Gastrocnemius medialis (tissue), 4 donors: Measurements from ENCODE around the gene C1orf141. TPM values are rescaled to one million over a fixed set of nuclear protein-coding genes. Genes with fewer than 3 reads are reported as not detected.

ENCODE experiments used
- ATAC-seq, 2 donors: fragments of 150-250 bp; one replicate each; pipeline ENCODE4 v1.9.1; 2016
- DNase-seq, 2 donors: peaks; one replicate each; pipeline ENCODE4 v3.0.0-alpha.2; 2019
- H3K27ac ChIP-seq, 4 donors: fragments of 200-600 bp; sonication (generic); 1 replicate in 1 of 4; 2 replicates in 3 of 4; pipeline ENCODE4 v1.5.1; 2016 to 2018; ENCODE audit warnings: mild to moderate bottlenecking in 2 of 4, moderate library complexity in 1 of 4
- H3K27me3 ChIP-seq, 3 donors: fragments of 200-600 bp; sonication (generic) in 2 of 3; 1 replicate in 1 of 3; 2 replicates in 2 of 3; pipeline versions ENCODE4 v1.5.1 to v1.6.0; 2016 to 2019; ENCODE audit warnings: mild to moderate bottlenecking in 1 of 3, moderate library complexity in 1 of 3
- H3K36me3 ChIP-seq, 2 donors: fragments of 200-600 bp; sonication (generic) in 1 of 2; one replicate each; pipeline ENCODE4 v1.5.1; 2017 to 2018
- H3K4me1 ChIP-seq, 2 donors: fragments of 200-600 bp; sonication (generic) in 1 of 2; one replicate each; pipeline ENCODE4 v1.5.1; 2016 to 2017; ENCODE audit warnings: mild to moderate bottlenecking in 2 of 2
- H3K4me3 ChIP-seq, 4 donors: fragments of 200-600 bp; sonication (generic) in 3 of 4; 1 replicate in 1 of 4; 2 replicates in 3 of 4; pipeline ENCODE4 v1.5.1; 2016 to 2019; ENCODE audit warnings: mild to moderate bottlenecking in 2 of 4
- H3K9me3 ChIP-seq, 3 donors: fragments of 200-600 bp; sonication (generic) in 2 of 3; 1 replicate in 1 of 3; 2 replicates in 2 of 3; pipeline ENCODE4 v1.5.1; 2016 to 2019
- POLR2A ChIP-seq, 2 donors: fragments of 450-650 bp; IDR thresholded peaks; one replicate each; pipeline ENCODE4 v1.6.1; 2017; ENCODE audit warnings: antibody characterized with exemption in 2 of 2, mild to moderate bottlenecking in 2 of 2, moderate library complexity in 2 of 2
- in situ Hi-C, 4 donors: fragments of 200-750 bp; cut with MboI; loops; one replicate each; pipeline versions ENCODE4 v1.15.0 to v1.8.0; 2017; ENCODE audit warnings: low sequenced_read_pairs in 4 of 4
- intact Hi-C: fragments of 100-400 bp; cut with DNase I; formaldehyde crosslinking; loops from one replicate; pipeline ENCODE4 v1.15.1; 2023; ENCODE audit warnings: low total_unique reads
- total RNA-seq, 4 donors: library from RNA; depleted of rRNA; stranded (reverse); fragments of >200 nt; gene quantifications; one replicate each; pipeline versions ENCODE4 v1.1.0 to v1.2.3, GENCODE V29; 2016
- TF ChIP-seq, protein P1 (sequence below), 5 experiments: fragments of 450-650 bp in 3 of 5; fragments of 200-600 bp in 2 of 5; sonication (generic) in 2 of 5; IDR thresholded peaks in 4 of 5; conservative IDR thresholded peaks in 1 of 5; 1 replicate in 4 of 5; 2 replicates in 1 of 5; pipeline ENCODE4 v1.5.1; 2016 to 2019; ENCODE audit warnings: antibody characterized with exemption in 5 of 5, mild to moderate bottlenecking in 3 of 5, moderate library complexity in 3 of 5

C1orf141 gene
- total RNA-seq, 4 donors from 2014 or later = not detected

DNA sequence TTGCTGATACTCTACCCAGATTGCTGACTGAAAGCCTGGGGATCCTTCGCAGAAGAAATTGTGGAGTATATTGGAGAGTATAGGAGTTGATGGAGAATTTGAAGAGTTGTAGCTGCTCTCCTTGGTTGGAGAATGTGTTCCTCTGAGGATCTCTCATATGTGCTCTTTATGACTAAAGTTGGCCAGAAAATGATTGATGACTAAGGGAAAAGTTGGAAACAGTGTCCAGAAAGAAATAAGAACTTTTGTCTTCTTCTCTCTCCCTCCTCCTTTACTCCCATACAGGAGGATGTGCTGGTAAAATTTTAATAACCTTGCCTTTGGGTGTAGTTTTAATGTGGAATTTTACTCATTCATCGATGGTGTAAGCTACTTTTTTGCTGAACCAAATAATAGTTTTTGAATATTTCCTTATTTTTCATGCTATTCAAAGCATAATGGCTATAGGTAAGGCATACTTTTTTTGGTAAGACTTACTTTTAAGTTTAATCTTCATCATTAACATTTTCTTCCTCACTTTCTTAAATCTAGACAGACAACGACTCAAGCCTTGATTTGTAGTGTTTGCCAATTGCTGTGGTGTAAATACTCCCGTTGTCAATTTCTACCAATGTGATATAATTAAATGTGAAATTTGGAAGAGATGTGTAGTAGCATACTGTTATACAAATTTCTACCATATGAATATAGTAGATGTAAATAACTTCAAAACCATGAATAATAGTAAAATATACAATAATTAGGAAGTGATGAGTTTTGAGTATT is 13.7 kb downstream of the C1orf141 start:
- TF ChIP-seq POLR2A (IDR thresholded peaks at IDR 0.05) = no peak
- TF ChIP-seq, protein P1, sequence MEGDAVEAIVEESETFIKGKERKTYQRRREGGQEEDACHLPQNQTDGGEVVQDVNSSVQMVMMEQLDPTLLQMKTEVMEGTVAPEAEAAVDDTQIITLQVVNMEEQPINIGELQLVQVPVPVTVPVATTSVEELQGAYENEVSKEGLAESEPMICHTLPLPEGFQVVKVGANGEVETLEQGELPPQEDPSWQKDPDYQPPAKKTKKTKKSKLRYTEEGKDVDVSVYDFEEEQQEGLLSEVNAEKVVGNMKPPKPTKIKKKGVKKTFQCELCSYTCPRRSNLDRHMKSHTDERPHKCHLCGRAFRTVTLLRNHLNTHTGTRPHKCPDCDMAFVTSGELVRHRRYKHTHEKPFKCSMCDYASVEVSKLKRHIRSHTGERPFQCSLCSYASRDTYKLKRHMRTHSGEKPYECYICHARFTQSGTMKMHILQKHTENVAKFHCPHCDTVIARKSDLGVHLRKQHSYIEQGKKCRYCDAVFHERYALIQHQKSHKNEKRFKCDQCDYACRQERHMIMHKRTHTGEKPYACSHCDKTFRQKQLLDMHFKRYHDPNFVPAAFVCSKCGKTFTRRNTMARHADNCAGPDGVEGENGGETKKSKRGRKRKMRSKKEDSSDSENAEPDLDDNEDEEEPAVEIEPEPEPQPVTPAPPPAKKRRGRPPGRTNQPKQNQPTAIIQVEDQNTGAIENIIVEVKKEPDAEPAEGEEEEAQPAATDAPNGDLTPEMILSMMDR (IDR thresholded peaks at IDR 0.05 in 4 of 5, conservative IDR thresholded peaks at IDR 0.05 in 1 of 5) = no peak
- Histone ChIP-seq H3K9me3 (no peaks in the 10 kb centered on the region), H3K27ac (no peak overlapping the region), H3K4me1 (no peaks in the 10 kb centered on the region), H3K27me3 (no peaks in the 10 kb centered on the region), H3K4me3 (no peak overlapping the region), H3K36me3 (no peaks in the 10 kb centered on the region)
- ATAC-seq (no peak), DNase-seq (no peak)
- intact Hi-C loops = no loop called here
- in situ Hi-C loops = no loop called here

- ATAC-seq (no peak), DNase-seq (no peak)
- H3K27me3 ChIP-seq = no peaks in the 10 kb centered on the region
- no peaks in the 10 kb centered on the region for H3K4me1 ChIP-seq
- in situ Hi-C loops (no loop called here), intact Hi-C loops (no loop called here)
- TF ChIP-seq, protein P1 (IDR thresholded peaks at IDR 0.05 in 4 of 5, conservative IDR thresholded peaks at IDR 0.05 in 1 of 5) = no peak
- TF ChIP-seq POLR2A (IDR thresholded peaks at IDR 0.05) = no peak
- H3K9me3 ChIP-seq = peaks cover 0 to 4% (median 0%) of the 10 kb centered on the region in 3 donors
- H3K27ac ChIP-seq = no peak overlapping the region
- no peak overlapping the region for H3K4me3 ChIP-seq
- H3K36me3 ChIP-seq = no peaks in the 10 kb centered on the region
These were observed 16.1 kb downstream of the C1orf141 start for GRCh38 chr1:67118646-67119045.

DNA sequence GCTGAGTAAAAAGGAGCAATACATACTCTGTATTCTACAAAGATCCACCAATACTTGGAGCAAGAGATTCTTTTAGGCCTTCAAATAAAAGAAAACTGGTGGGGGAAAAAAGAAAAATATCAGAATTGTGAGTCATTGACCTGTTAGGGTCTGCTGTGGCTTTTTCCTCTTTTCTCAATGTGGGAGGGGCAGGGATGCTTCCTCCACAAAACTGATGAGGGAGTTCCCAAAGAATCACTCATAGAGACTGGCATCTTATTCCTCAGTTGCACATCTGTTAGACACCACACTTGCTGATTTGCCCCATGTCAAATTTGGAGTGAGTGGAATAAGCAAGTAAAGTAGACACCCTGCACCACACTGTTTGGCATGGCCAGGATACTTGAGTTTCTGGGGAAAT is 16.6 kb downstream of the C1orf141 start:
- in situ Hi-C loops (no loop called here), intact Hi-C loops (no loop called here)
- ATAC-seq (no peak), DNase-seq (no peak)
- no peaks in the 10 kb centered on the region for H3K36me3 ChIP-seq
- no peaks in the 10 kb centered on the region for H3K4me1 ChIP-seq
- H3K27me3 ChIP-seq = no peaks in the 10 kb centered on the region
- peaks cover 0 to 4% (median 0%) of the 10 kb centered on the region in 3 donors for H3K9me3 ChIP-seq
- no peak overlapping the region for H3K27ac ChIP-seq
- H3K4me3 ChIP-seq = no peak overlapping the region
- TF ChIP-seq, protein P1 (IDR thresholded peaks at IDR 0.05 in 4 of 5, conservative IDR thresholded peaks at IDR 0.05 in 1 of 5) = no peak
- no peak for TF ChIP-seq POLR2A (IDR thresholded peaks at IDR 0.05)

DNA sequence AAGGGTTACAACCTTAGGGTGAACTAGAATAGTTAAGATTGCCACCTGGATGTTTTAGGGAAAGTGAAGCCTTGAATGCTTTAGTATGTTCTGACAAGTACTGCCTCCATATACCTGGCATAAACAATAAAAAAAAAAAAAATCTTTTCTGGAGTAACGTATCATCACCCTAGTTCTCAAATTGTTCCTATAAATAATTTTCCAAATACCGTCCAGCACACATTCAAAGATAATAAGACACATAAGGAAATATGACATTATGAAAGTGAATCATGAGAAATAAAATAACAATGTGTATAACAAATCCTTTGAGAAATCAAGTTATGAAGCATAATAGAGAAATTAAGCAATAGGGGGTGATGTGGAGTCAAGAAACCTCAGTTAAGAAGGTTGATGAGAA is 20.6 kb downstream of the C1orf141 start:
- intact Hi-C loops = no loop called here
- H3K36me3 ChIP-seq = no peaks in the 10 kb centered on the region
- DNase-seq (no peak), ATAC-seq (no peak)
- H3K27ac ChIP-seq = no peak overlapping the region
- in situ Hi-C loops = no loop called here
- TF ChIP-seq, protein P1 (IDR thresholded peaks at IDR 0.05 in 4 of 5, conservative IDR thresholded peaks at IDR 0.05 in 1 of 5) = no peak
- TF ChIP-seq POLR2A (IDR thresholded peaks at IDR 0.05) = no peak
- H3K27me3 ChIP-seq = no peaks in the 10 kb centered on the region
- no peak overlapping the region for H3K4me3 ChIP-seq
- H3K9me3 ChIP-seq = peaks cover 0 to 4% (median 0%) of the 10 kb centered on the region in 3 donors
- no peaks in the 10 kb centered on the region for H3K4me1 ChIP-seq
